SU-DHL-6 (cell line): ENCODE data around the gene LAMA3.

Experiments
- H2AFZ ChIP-seq: fragments of 200-600 bp; sonication (generic); 2 replicates; pipeline ENCODE4 v1.6.1; 2014; ENCODE audit warnings: low read depth, mild to moderate bottlenecking, moderate library complexity, mixed read lengths, antibody characterized with exemption, low read length; ENCODE audit not compliant: severe bottlenecking
- H3F3A ChIP-seq: fragments of 200-600 bp; shearing (Covaris generic); 2 replicates; pipeline ENCODE4 v1.6.0; 2016; ENCODE audit warnings: antibody characterized with exemption, mild to moderate bottlenecking; ENCODE audit not compliant: insufficient read depth
- H3K27ac ChIP-seq: fragments of 200-600 bp; sonication (generic); 2 replicates; pipeline ENCODE4 v1.5.1; 2016; ENCODE audit warnings: low read depth, mild to moderate bottlenecking, low read length, moderate library complexity, mixed read lengths
- H3K27me3 ChIP-seq: fragments of 200-600 bp; sonication (generic), shearing (Covaris generic); 2 replicates; pipeline ENCODE4 v1.6.0; 2014; ENCODE audit warnings: mild to moderate bottlenecking, low read length
- H3K36me3 ChIP-seq: fragments of 200-600 bp; sonication (generic); 2 replicates; pipeline ENCODE4 v1.6.1; 2014; ENCODE audit warnings: mild to moderate bottlenecking, low read length, mixed read lengths
- H3K4me2 ChIP-seq: fragments of 300-600, 200-600 bp; shearing (Covaris generic), sonication (generic); 2 replicates; pipeline ENCODE4 v1.6.0; 2014; ENCODE audit warnings: low read length, low read depth, mild to moderate bottlenecking; ENCODE audit not compliant: poor library complexity, severe bottlenecking
- H3K4me3 ChIP-seq: fragments of 200-600 bp; sonication (generic); 2 replicates; pipeline ENCODE4 v1.5.1; 2014; ENCODE audit warnings: antibody characterized with exemption, low read length, mild to moderate bottlenecking, mixed read lengths; ENCODE audit not compliant: insufficient read depth, poor library complexity, severe bottlenecking
- H3K79me2 ChIP-seq: fragments of 200-600 bp; sonication (generic); 2 replicates; pipeline ENCODE4 v1.6.1; 2014; ENCODE audit warnings: mild to moderate bottlenecking, low read length, moderate library complexity; ENCODE audit not compliant: insufficient read depth
- H3K9ac ChIP-seq: fragments of 200-600 bp; sonication (generic); 2 replicates; pipeline ENCODE4 v1.7.0; 2014; ENCODE audit warnings: mild to moderate bottlenecking, low read length
- H3K9me2 ChIP-seq: fragments of 200-600 bp; sonication (generic); replicated peaks from 2 replicates; pipeline ENCODE4 v1.6.1; 2014; ENCODE audit warnings: low read length; ENCODE audit not compliant: insufficient read depth
- H3K9me3 ChIP-seq: fragments of 200-600 bp; sonication (generic); 2 replicates; pipeline ENCODE4 v1.6.1; 2014; ENCODE audit warnings: low read length, mixed read lengths; ENCODE audit not compliant: insufficient read depth
- H4K20me1 ChIP-seq: fragments of 200-600 bp; sonication (generic); 2 replicates; pipeline ENCODE4 v1.6.1; 2014; ENCODE audit warnings: low read depth, mild to moderate bottlenecking, antibody characterized with exemption, low read length, moderate library complexity, mixed read lengths
- EZH2phosphoT487 ChIP-seq: fragments of 200-600 bp; sonication (generic), shearing (Covaris generic); conservative IDR thresholded peaks from 2 replicates; pipeline ENCODE4 v1.6.1; 2018; ENCODE audit warnings: mild to moderate bottlenecking, antibody characterized with exemption, low read length, moderate library complexity, mixed read lengths
- TF ChIP-seq, protein P1 (sequence below): fragments of 200-600 bp; sonication (generic); IDR thresholded peaks from one replicate; pipeline ENCODE4 v1.5.1; 2017; ENCODE audit warnings: antibody characterized with exemption, mild to moderate bottlenecking, low read length, moderate library complexity; ENCODE audit not compliant: insufficient read depth, poor library complexity, severe bottlenecking

Gene LAMA3

DNA sequence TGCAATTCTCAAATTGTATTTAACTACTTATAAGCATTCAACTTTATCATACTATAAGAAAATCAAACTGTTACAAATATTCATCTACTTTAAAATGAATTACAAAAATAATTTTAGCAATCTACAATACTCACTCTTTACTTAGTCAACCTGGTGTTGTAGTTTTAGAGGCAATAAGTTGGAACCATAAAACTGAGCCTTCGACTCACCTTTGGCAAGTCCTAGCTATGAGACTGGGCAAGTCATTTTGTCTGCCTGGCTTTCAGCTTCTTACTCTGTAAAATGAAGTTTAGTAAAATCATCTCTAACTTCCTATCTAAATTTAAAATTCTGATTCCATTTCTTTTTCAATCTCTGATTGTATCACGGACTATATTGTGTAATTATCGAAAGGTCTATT is 161.0 kb downstream of the LAMA3 start:
- Histone ChIP-seq H3K36me3 (no peaks in the 10 kb centered on the region), H3K27me3 (no peaks in the 10 kb centered on the region), H4K20me1 (no peaks in the 10 kb centered on the region), H3K9ac (no peak overlapping the region), H3K4me2 (no peak overlapping the region), H3K9me2 (no peaks in the 10 kb centered on the region), H3K79me2 (no peaks in the 10 kb centered on the region), H3K4me3 (no peak overlapping the region), H3K9me3 (no peaks in the 10 kb centered on the region), H3F3A (no peaks in the 10 kb centered on the region), H3K27ac (no peak overlapping the region), H2AFZ (no peak overlapping the region)
- TF ChIP-seq, protein P1, sequence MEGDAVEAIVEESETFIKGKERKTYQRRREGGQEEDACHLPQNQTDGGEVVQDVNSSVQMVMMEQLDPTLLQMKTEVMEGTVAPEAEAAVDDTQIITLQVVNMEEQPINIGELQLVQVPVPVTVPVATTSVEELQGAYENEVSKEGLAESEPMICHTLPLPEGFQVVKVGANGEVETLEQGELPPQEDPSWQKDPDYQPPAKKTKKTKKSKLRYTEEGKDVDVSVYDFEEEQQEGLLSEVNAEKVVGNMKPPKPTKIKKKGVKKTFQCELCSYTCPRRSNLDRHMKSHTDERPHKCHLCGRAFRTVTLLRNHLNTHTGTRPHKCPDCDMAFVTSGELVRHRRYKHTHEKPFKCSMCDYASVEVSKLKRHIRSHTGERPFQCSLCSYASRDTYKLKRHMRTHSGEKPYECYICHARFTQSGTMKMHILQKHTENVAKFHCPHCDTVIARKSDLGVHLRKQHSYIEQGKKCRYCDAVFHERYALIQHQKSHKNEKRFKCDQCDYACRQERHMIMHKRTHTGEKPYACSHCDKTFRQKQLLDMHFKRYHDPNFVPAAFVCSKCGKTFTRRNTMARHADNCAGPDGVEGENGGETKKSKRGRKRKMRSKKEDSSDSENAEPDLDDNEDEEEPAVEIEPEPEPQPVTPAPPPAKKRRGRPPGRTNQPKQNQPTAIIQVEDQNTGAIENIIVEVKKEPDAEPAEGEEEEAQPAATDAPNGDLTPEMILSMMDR, result no peak
- TF ChIP-seq EZH2phosphoT487, result no peak

DNA sequence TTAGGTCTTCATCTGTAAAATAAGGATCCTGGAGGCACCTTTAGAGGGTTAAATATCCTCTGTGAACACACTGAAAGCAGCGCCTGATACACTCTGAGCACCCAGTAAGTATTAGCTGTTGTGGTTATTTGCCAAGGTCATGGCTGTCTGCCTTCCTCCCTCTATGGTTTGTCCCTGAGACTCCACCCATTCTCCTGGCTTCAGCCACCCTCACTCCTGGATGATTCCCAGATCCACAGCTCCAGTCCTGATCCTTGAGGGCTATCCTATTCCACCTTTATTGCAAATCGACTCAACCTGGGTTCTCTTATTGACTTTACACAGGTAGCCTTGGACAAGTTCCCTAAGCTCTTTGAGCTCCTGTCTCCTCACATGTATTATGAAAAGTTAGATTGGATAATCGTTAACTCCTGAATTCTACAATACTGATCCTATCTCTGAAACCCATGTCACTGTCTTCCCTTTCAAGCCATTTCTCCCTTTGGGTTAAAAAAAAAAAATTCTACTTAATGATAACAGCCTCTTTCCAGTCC is 162.3 kb downstream of the LAMA3 start:
- no peak for TF ChIP-seq EZH2phosphoT487
- TF ChIP-seq, protein P1, result no peak
- Histone ChIP-seq H3K36me3 (no peaks in the 10 kb centered on the region), H2AFZ (no peak overlapping the region), H3F3A (no peaks in the 10 kb centered on the region), H4K20me1 (no peaks in the 10 kb centered on the region), H3K4me3 (no peak overlapping the region), H3K4me2 (no peak overlapping the region), H3K79me2 (no peaks in the 10 kb centered on the region), H3K9me3 (no peaks in the 10 kb centered on the region), H3K27ac (no peak overlapping the region), H3K9ac (no peak overlapping the region), H3K9me2 (no peaks in the 10 kb centered on the region), H3K27me3 (no peaks in the 10 kb centered on the region)

DNA sequence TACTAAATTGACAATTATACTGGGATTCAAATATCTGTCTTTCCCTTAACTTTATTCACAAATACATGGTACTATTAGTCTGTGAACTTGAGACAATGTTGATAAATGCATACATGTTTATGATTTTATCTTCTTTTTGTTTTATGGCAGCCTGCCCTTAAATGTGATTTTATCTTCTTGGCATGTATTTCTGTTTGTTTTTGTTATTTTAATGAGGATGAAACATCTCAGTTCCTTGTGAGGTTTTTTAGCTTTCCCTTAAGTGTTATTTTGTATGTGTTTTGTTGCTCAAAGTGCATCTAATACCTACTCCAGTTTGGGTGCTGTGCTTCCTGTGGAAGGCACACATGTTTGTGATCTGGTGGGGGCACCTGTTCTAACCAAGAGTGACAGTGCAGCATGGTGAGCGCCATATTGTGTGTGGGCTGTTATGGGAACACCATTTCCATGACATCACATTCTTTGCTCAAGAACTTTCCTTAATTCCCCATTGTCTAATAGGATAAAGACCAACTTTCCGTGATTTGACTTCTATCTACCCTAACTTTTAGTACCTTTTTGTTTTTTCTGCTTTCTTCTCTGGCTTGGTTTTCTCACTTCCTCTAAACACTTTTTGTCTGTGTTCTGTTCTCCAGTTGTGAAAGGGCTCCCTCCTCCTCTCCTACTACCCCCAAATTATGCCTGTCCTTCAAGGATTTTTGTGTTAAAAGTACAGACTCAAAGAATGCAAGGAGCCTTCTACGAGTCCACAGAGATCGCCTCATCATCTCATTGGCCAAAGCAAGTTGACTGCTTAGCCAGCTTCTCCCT is 163.2 kb downstream of the LAMA3 start:
- Histone ChIP-seq H3K27ac (no peak overlapping the region), H3K9me2 (no peaks in the 10 kb centered on the region), H3K36me3 (no peaks in the 10 kb centered on the region), H4K20me1 (no peaks in the 10 kb centered on the region), H3K27me3 (no peaks in the 10 kb centered on the region), H2AFZ (no peak overlapping the region), H3K4me3 (no peak overlapping the region), H3K4me2 (no peak overlapping the region), H3K79me2 (no peaks in the 10 kb centered on the region), H3F3A (no peaks in the 10 kb centered on the region), H3K9ac (no peak overlapping the region), H3K9me3 (no peaks in the 10 kb centered on the region)
- TF ChIP-seq, protein P1, result no peak
- no peak for TF ChIP-seq EZH2phosphoT487
